Kidney (tissue), 14 donors: ENCODE data around the gene FBXL16. TPM values are rescaled to one million over a fixed set of nuclear protein-coding genes. Genes with fewer than 3 reads are reported as not detected.
A peak's percentile ranks its signal among the peaks of the same experiment; 100 is the strongest.

ENCODE experiments used
- DNase-seq, 5 donors: peaks; one replicate each; pipeline ENCODE4 v3.0.0-alpha.2; 2013 to 2020
- FAIRE-seq: peaks from 2 replicates; lab custom pipeline; 2012; peaks lifted over from hg19 to GRCh38; lab: Jason Lieb, UNC
- H3K27ac ChIP-seq, 2 donors: one replicate each; pipeline ENCODE4 v1.7.0; 2013; ENCODE audit warnings: low read depth in 2 of 2, low read length in 2 of 2, inconsistent platforms in 1 of 2
- H3K27me3 ChIP-seq: one replicate; pipeline ENCODE4 v1.7.1; 2013; ENCODE audit warnings: low read length, inconsistent platforms; ENCODE audit not compliant: control insufficient read depth, insufficient read depth
- H3K36me3 ChIP-seq, 3 donors: one replicate each; pipeline versions ENCODE4 v1.7.0 to v1.7.1; 2013; ENCODE audit warnings: low read length in 3 of 3, control low read depth in 1 of 3, inconsistent platforms in 1 of 3; ENCODE audit not compliant: insufficient read depth in 3 of 3, control insufficient read depth in 2 of 3
- H3K4me1 ChIP-seq, 3 donors: one replicate each; pipeline versions ENCODE4 v1.7.0 to v1.7.1; 2013; ENCODE audit warnings: low read length in 3 of 3, inconsistent platforms in 1 of 3, low read depth in 1 of 3; ENCODE audit not compliant: control insufficient read depth in 2 of 3, insufficient read depth in 2 of 3
- H3K4me3 ChIP-seq, 3 donors: one replicate each; pipeline versions ENCODE4 v1.7.0 to v1.8.1; 2013; ENCODE audit warnings: low read length in 3 of 3, control low read depth in 1 of 3, inconsistent platforms in 1 of 3
- H3K9ac ChIP-seq, 3 donors: one replicate each; pipeline versions ENCODE4 v1.7.0 to v1.7.1; 2013; ENCODE audit warnings: low read length in 3 of 3, control low read depth in 1 of 3, inconsistent platforms in 1 of 3
- H3K9me3 ChIP-seq, 3 donors: one replicate each; pipeline versions ENCODE4 v1.7.0 to v1.7.1; 2013; ENCODE audit warnings: low read length in 3 of 3, control low read depth in 1 of 3, inconsistent platforms in 1 of 3; ENCODE audit not compliant: control insufficient read depth in 2 of 3, insufficient read depth in 1 of 3
- CTCF ChIP-seq: IDR thresholded peaks from 3 replicates; pipeline ENCODE4 v1.5.1; 2012; ENCODE audit warnings: mild to moderate bottlenecking, moderate library complexity, borderline replicate concordance; ENCODE audit not compliant: insufficient read depth; ENCODE audit errors: extremely low read depth
- intact Hi-C: fragments of 100-400 bp; cut with DNase I; formaldehyde crosslinking; loops from one replicate; pipeline ENCODE4 v1.11.1; 2022
- polyA plus RNA-seq: library from polyadenylated mRNA; stranded (reverse); fragments of 350-450 nt; fragmentation: Illumina TruSeq; extraction: RNeasy Lipid Tissue Mini Kit (QIAGEN cat#74804); gene quantifications from one replicate; pipeline ENCODE4 v1.2.3, GENCODE V29; 2014; ENCODE audit warnings: low read depth, low replicate concordance; ENCODE audit not compliant: insufficient read depth
- total RNA-seq: library from RNA; stranded (reverse); fragmentation: NEBNext Ultra II Directional; extraction: Animal tissue kit (Norgen Biotek cat#: 25700); gene quantifications from one replicate; pipeline ENCODE4 v1.2.1, GENCODE V29; 2021
- donor health status: control.
- donor health status: control.
- donor health status: control.
- donor health status: control.
- donor health status: control.
- donor health status: DM: yes; HTN: yes; CAD: no.
- donor health status: Normal renal cell carcinoma (clear cell type).

The FBXL16 gene
- total and polyA plus RNA-seq, 2 donors from 2014 or later, result 12.0 to 44.9 TPM

- DNase-seq, result no peak
- H3K27ac ChIP-seq, result no peak overlapping the region
- peaks cover 0 to 2% (median 0%) of the 10 kb centered on the region in 3 donors for H3K4me1 ChIP-seq
- no peak for FAIRE-seq
- no peaks in the 10 kb centered on the region for H3K9me3 ChIP-seq
- peaks cover 25% of the 10 kb centered on the region for H3K27me3 ChIP-seq
- intact Hi-C loops, result no loop called here
- H3K9ac ChIP-seq, result no peak overlapping the region
- TF ChIP-seq CTCF, result no peak
- H3K4me3 ChIP-seq, result no peak overlapping the region
- no peaks in the 10 kb centered on the region for H3K36me3 ChIP-seq
Observed at GRCh38 chr16:707062-707538, 1.5 kb upstream of the FBXL16 start.

GRCh38 chr16:706189-707061 lies 824 bp upstream of the FBXL16 start:
- Histone ChIP-seq H3K27ac (no peak overlapping the region), H3K4me1 (no peaks in the 10 kb centered on the region), H3K4me3 (no peak overlapping the region), H3K36me3 (no peaks in the 10 kb centered on the region), H3K9me3 (no peaks in the 10 kb centered on the region), H3K9ac (no peak overlapping the region), H3K27me3 (peaks cover 26% of the 10 kb centered on the region)
- peak in 1 of 5 donors; percentile 36 for DNase-seq
- FAIRE-seq, result no peak
- no peak for TF ChIP-seq CTCF
- intact Hi-C loops, result no loop called here

GRCh38 chr16:704552-705380 lies 835 bp downstream of the FBXL16 start:
- no peak for TF ChIP-seq CTCF
- H3K9ac ChIP-seq, result no peak overlapping the region
- no peaks in the 10 kb centered on the region for H3K36me3 ChIP-seq
- FAIRE-seq (no peak), DNase-seq (no peak)
- H3K27ac ChIP-seq, result no peak overlapping the region
- intact Hi-C loops, result no loop called here
- no peaks in the 10 kb centered on the region for H3K9me3 ChIP-seq
- peaks cover 26% of the 10 kb centered on the region for H3K27me3 ChIP-seq
- no peak overlapping the region for H3K4me3 ChIP-seq
- no peaks in the 10 kb centered on the region for H3K4me1 ChIP-seq
